Thyroid gland (tissue), 4 donors: ENCODE measurements around the gene TSPAN9. TPM values are rescaled to one million over a fixed set of nuclear protein-coding genes. Genes with fewer than 3 reads are reported as not detected.
A peak's percentile ranks its signal among the peaks of the same experiment; 100 is the strongest.

Source experiments
- DNase-seq, 2 donors: peaks; one replicate each; pipeline ENCODE4 v3.0.0-alpha.2; 2019
- H3K27ac ChIP-seq, 3 donors: fragments of 200-600 bp; sonication (generic); 1 replicate in 2 of 3; 2 replicates in 1 of 3; pipeline ENCODE4 v1.5.1; 2016 to 2019; ENCODE audit warnings: mild to moderate bottlenecking in 1 of 3, moderate library complexity in 1 of 3
- H3K27me3 ChIP-seq: fragments of 200-600 bp; sonication (generic); one replicate; pipeline ENCODE4 v1.5.1; 2019
- H3K36me3 ChIP-seq, 2 donors: fragments of 200-600 bp; sonication (generic); one replicate each; pipeline ENCODE4 v1.5.1; 2016 to 2019
- H3K4me1 ChIP-seq, 2 donors: fragments of 200-600 bp; sonication (generic); one replicate each; pipeline ENCODE4 v1.5.1; 2017 to 2019
- H3K4me3 ChIP-seq, 3 donors: fragments of 200-600 bp; sonication (generic); replicated peaks in 1 of 3; 1 replicate in 2 of 3; 2 replicates in 1 of 3; pipeline ENCODE4 v1.5.1; 2016; ENCODE audit warnings: mild to moderate bottlenecking in 1 of 3
- H3K9me3 ChIP-seq: fragments of 200-600 bp; sonication (generic); one replicate; pipeline ENCODE4 v1.5.1; 2017
- POLR2A ChIP-seq, 2 donors: fragments of 450-650 bp; IDR thresholded peaks; one replicate each; pipeline ENCODE4 v1.6.1; 2017; ENCODE audit warnings: antibody characterized with exemption in 2 of 2, mild to moderate bottlenecking in 2 of 2, moderate library complexity in 1 of 2
- WGBS, 2 donors: methylation state at CpG; one replicate each; pipeline ENCODE4 v1.1.5; 2017; 5-methylcytosine and 5-hydroxymethylcytosine counted together
- intact Hi-C: fragments of 100-400 bp; cut with DNase I; formaldehyde crosslinking; loops from one replicate; pipeline ENCODE4 v1.15.1; 2023
- total RNA-seq, 4 donors: library from RNA; depleted of rRNA; stranded (reverse); fragments of >200 nt; gene quantifications; one replicate each; pipeline ENCODE4 v1.2.3, GENCODE V29; 2016
- TF ChIP-seq, protein P1 (sequence below), 6 experiments: fragments of 200-600 bp in 3 of 6; fragments of 450-650 bp in 3 of 6; sonication (generic) in 3 of 6; IDR thresholded peaks; one replicate each; pipeline ENCODE4 v1.5.1; 2016 to 2019; ENCODE audit warnings: antibody characterized with exemption in 6 of 6, mild to moderate bottlenecking in 2 of 6, inconsistent platforms in 1 of 6, moderate library complexity in 1 of 6

TSPAN9 gene
- total RNA-seq, 4 donors from 2014 or later, result 26.9 to 47.5 (median 33.2) TPM

DNA sequence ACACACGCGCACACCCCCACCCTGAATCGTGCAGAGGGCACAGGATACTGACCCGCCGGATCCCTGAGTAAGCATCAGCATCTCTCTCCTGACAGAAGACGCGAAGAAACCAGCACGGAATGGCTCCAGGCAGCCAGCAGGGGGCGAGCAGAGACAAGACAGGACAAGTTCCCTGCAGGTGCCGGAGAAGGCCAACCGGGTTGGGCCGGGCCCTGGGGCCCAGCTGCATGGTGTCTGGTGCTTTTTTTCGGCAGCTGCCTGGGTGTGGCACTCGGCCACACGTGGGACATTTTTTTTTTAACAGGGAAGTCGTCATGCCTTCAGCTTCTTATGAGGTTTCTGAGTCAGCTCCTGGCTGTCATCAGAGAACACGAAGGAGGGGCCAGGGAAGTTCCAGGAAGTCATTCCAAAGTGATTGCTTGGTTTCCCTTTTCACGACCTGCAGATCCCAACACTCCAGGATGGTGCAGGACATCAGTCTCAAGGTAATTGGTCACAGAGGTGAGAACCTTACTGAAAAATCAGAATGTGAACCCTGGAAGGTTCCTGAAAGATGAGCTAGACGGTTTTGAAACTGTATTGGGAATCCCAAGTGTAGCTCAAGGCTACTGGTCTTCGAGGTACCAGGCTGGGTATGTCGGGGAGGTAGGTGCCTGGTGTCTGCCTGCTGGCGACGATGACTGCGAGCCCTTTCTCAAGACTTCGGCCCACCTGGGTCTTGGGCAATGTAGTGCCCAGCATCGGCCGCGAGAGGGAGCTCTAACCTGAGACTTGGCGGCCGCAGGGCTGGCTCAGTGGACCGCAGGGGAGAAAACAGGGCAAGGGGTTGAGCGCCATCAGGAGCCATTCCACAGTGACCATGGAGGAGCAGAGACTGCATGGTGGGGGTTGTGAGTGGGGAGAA, 223.0 kb downstream of the TSPAN9 start:
- peaks cover 7 to 20% of the 10 kb centered on the region in 2 donors for H3K4me1 ChIP-seq
- 3 to 4% methylated on average over 12 to 32 of the region's 32 CpGs for WGBS, 2 donors
- H3K9me3 ChIP-seq, result no peaks in the 10 kb centered on the region
- intact Hi-C loops, result loop anchor here (5.0 kb wide), 3 partner anchors 382 to 502 kb away; no protein-coding TSS in a partner anchor
- no peak overlapping the region for H3K4me3 ChIP-seq
- H3K27ac ChIP-seq, result peak overlapping the region in 1 of 3 donors; percentile 65
- H3K27me3 ChIP-seq, result no peaks in the 10 kb centered on the region
- no peak for TF ChIP-seq POLR2A (IDR thresholded peaks at IDR 0.05)
- TF ChIP-seq, protein P1, sequence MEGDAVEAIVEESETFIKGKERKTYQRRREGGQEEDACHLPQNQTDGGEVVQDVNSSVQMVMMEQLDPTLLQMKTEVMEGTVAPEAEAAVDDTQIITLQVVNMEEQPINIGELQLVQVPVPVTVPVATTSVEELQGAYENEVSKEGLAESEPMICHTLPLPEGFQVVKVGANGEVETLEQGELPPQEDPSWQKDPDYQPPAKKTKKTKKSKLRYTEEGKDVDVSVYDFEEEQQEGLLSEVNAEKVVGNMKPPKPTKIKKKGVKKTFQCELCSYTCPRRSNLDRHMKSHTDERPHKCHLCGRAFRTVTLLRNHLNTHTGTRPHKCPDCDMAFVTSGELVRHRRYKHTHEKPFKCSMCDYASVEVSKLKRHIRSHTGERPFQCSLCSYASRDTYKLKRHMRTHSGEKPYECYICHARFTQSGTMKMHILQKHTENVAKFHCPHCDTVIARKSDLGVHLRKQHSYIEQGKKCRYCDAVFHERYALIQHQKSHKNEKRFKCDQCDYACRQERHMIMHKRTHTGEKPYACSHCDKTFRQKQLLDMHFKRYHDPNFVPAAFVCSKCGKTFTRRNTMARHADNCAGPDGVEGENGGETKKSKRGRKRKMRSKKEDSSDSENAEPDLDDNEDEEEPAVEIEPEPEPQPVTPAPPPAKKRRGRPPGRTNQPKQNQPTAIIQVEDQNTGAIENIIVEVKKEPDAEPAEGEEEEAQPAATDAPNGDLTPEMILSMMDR (IDR thresholded peaks at IDR 0.05), result peak; percentile 89 to 95 (median 93)
- DNase-seq, result peak; percentile 89 to 93
- H3K36me3 ChIP-seq, result no peaks in the 10 kb centered on the region

DNA sequence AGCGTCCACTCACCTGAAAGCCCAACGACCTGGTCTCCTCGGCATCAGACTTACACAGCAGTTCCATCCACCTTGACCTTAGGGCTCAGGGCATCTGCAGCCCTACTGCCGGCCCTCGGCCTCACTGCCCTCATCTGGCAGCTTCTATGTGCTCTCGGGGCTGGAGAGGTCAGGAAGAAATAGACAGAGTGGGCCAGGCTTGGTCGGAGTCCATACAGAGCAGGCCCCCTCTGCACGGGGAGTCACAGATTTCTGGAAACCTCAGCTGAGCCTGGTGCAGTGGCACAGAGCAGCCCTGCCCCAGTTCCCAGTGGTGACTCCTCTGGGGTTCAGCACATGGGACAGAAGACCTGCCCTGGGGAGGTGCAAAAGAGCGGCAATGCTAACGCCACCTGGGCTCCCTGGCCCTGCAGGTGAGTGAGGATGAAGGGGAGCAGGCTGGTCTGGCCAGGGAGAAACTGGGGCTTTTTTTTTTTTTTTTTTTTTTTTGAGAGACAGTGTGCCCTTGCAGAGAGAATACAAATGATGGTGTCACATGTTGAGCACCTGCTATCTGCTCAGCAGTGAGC, 223.7 kb downstream of the TSPAN9 start:
- DNase-seq, result no peak
- H3K4me3 ChIP-seq, result no peak overlapping the region
- H3K27ac ChIP-seq, result no peak overlapping the region
- WGBS, 2 donors, result 43 to 53% methylated on average over 6 to 9 of the region's 10 CpGs
- intact Hi-C loops, result loop anchor here (5.0 kb wide), 1 partner anchor 476 kb away; no protein-coding TSS in a partner anchor
- H3K27me3 ChIP-seq, result no peaks in the 10 kb centered on the region
- H3K36me3 ChIP-seq, result no peaks in the 10 kb centered on the region
- peaks cover 7 to 20% of the 10 kb centered on the region in 2 donors for H3K4me1 ChIP-seq
- no peak for TF ChIP-seq POLR2A (IDR thresholded peaks at IDR 0.05)
- TF ChIP-seq, protein P1 (IDR thresholded peaks at IDR 0.05), result no peak
- H3K9me3 ChIP-seq, result no peaks in the 10 kb centered on the region

DNA sequence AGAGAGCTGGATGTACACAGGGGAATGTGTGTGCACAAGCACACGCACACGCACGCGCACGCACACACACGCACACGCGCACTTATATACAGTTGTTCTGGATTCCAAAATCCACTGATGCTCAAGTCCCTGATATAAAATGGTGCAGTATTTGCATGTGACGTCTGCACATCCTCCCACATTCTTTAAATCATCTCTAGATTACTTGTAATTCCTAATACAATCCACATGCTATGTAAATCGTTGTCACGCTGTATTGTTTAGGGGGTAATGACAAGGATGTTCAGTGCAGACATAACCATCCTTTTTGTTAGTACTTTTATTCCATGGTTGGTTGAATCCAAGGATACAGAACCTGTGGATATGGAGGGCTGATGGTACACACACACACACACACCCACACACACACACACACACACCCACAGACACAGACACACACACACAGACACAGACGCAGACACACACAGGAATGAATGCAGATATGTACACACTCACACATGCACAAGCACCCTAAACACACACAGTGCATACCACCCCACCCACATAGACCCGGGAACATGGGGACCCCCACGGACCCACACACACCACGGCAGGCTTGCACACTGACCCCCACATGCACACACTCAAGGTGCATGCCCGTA, 225.3 kb downstream of the TSPAN9 start:
- DNase-seq, result no peak
- no peak overlapping the region for H3K27ac ChIP-seq
- intact Hi-C loops, result loop anchor here (5.0 kb wide), 1 partner anchor 475 kb away; no protein-coding TSS in a partner anchor
- no peaks in the 10 kb centered on the region for H3K36me3 ChIP-seq
- TF ChIP-seq, protein P1 (IDR thresholded peaks at IDR 0.05), result no peak
- TF ChIP-seq POLR2A (IDR thresholded peaks at IDR 0.05), result no peak
- H3K27me3 ChIP-seq, result no peaks in the 10 kb centered on the region
- H3K4me1 ChIP-seq, result peaks cover 7 to 20% of the 10 kb centered on the region in 2 donors
- 77 to 83% methylated on average over 15 to 16 of the region's 16 CpGs for WGBS, 2 donors
- no peak overlapping the region for H3K4me3 ChIP-seq
- H3K9me3 ChIP-seq, result no peaks in the 10 kb centered on the region

DNA sequence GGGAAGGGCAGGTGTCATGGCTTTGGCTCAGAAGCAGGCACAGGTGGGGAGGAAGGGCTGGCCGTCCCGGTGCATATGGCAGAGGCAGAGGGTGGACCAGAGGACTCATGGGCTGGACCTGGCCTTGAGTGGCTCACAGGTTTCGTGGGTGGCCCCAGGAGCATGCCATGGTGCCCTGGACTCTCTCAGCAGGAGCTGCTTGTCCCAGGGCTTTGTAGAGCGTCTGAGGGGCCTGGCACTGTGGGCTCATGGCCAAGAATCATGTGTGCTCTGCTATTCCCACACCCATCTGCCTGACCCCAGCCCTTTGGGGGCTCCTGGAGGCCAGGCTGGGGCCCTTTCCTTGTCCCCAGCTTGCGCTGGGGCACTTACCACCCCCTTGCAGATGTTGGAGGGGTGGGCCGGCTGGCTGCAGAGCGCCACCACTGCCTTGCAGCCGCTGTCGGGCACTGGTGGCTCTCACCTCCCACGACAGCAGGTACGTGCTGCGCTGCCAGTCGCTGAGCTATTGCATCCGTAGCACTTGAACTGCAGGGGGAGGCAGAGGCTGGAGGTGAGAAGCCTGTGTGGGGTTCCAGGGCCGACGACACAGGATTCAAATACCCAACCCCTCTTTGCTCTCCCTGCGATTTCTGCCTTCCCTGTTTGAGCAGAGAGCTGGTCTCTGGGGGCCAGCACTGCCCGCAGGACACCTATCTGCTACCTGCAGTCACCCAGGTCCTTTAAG, 226.4 kb downstream of the TSPAN9 start:
- H3K4me1 ChIP-seq, result peaks cover 7 to 20% of the 10 kb centered on the region in 2 donors
- no peaks in the 10 kb centered on the region for H3K9me3 ChIP-seq
- H3K27ac ChIP-seq, result no peak overlapping the region
- H3K4me3 ChIP-seq, result no peak overlapping the region
- WGBS, 2 donors, result 42 to 44% methylated on average over 13 to 17 of the region's 18 CpGs
- no peaks in the 10 kb centered on the region for H3K27me3 ChIP-seq
- H3K36me3 ChIP-seq, result no peaks in the 10 kb centered on the region
- peak; percentile 49 to 57 for DNase-seq
- no peak for TF ChIP-seq POLR2A (IDR thresholded peaks at IDR 0.05)
- TF ChIP-seq, protein P1 (IDR thresholded peaks at IDR 0.05), result peak in 3 of 6 experiments; percentile 30 to 42 (median 31)
- intact Hi-C loops, result loop anchor here (5.0 kb wide), 1 partner anchor 474 kb away; no protein-coding TSS in a partner anchor
